IPS-20b (cell line): Measurements from ENCODE around the gene ZNF346.
"Not testable (repeated sequence)": the region's sequence is repeated elsewhere in the genome, so short reads cannot be mapped to it uniquely, and the experiment has no call there.

Source experiments
- H3K27ac ChIP-seq: one replicate; pipeline ENCODE4 v1.5.1; 2013; ENCODE audit warnings: low read length
- H3K27me3 ChIP-seq: 2 replicates; pipeline ENCODE4 v1.6.1; 2013; ENCODE audit warnings: mild to moderate bottlenecking, low read length, inconsistent platforms; ENCODE audit not compliant: insufficient read depth
- H3K36me3 ChIP-seq: 2 replicates; pipeline ENCODE4 v1.6.1; 2013; ENCODE audit warnings: low read depth, mild to moderate bottlenecking, inconsistent platforms, low read length, moderate library complexity; ENCODE audit not compliant: insufficient read depth
- H3K4me1 ChIP-seq: 2 replicates; pipeline ENCODE4 v1.6.1; 2013; ENCODE audit warnings: mild to moderate bottlenecking, control low read depth, inconsistent platforms, low read length, moderate library complexity; ENCODE audit not compliant: insufficient read depth
- H3K4me3 ChIP-seq: 2 replicates; pipeline ENCODE4 v1.5.1; 2013; ENCODE audit warnings: mild to moderate bottlenecking, low read length, inconsistent platforms
- H3K9ac ChIP-seq: 2 replicates; pipeline ENCODE4 v1.6.1; 2013; ENCODE audit warnings: low read depth, mild to moderate bottlenecking, inconsistent platforms, low read length, moderate library complexity
- H3K9me3 ChIP-seq: 2 replicates; pipeline ENCODE4 v1.6.1; 2013; ENCODE audit warnings: mild to moderate bottlenecking, low read depth, low read length, inconsistent platforms; ENCODE audit not compliant: insufficient read depth

ZNF346 gene, protein sequence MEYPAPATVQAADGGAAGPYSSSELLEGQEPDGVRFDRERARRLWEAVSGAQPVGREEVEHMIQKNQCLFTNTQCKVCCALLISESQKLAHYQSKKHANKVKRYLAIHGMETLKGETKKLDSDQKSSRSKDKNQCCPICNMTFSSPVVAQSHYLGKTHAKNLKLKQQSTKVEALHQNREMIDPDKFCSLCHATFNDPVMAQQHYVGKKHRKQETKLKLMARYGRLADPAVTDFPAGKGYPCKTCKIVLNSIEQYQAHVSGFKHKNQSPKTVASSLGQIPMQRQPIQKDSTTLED

DNA sequence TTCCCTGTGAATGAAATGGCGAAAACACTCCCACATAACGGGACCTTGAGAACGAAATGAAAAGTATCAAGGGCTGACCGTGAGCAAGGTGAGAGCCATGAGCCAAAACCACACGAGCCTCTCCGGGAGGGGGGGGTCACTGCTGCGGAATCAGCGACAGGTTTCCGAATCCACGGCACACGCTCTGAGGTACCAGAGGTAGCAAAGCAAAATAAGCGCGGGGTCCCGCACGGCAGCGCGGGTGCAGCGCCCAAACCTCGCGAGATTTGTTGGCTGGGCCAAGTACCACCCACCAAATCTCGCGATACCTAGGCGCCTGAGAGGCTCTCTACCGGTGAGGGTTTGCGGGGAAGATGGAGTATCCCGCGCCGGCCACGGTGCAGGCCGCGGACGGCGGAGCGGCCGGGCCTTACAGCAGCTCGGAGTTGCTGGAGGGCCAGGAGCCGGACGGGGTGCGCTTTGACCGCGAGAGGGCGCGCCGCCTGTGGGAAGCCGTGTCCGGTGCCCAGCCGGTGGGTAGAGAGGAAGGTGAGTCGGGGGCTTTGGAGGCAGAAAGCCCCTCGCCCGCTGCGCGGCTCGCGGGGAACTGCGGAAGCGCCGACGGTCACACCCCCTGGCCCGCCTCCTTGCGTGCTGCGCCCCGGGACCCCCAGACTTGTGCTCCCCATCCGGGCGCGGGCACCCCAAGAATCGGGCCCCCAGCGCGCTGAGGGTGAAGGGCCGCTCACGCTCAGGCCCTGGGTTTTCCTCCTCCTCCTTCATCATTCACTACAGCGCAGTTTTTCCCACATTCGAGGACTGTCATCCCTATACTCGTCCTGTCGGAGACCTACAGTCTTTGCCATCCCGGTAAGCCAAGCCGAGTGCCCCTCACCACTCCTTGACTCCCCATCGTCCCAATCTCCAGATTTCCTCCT, at the start of gene ZNF346:
TSS of gene ZNF346 (plus strand) at position 311 of the 917 bp plus-strand sequence. CDS start at position 354, 43 bp downstream.
- Histone ChIP-seq H3K4me3 (peak within 1 kb of the TSS; percentile 99), H3K4me1 (no peaks in the 10 kb centered on the region), H3K9me3 (no peaks in the 10 kb centered on the region), H3K27ac (peak within 1 kb of the TSS; percentile 33), H3K9ac (peak within 1 kb of the TSS; percentile 81), H3K36me3 (peaks cover 18% of the 10 kb centered on the region), H3K27me3 (no peaks in the 10 kb centered on the region)

DNA sequence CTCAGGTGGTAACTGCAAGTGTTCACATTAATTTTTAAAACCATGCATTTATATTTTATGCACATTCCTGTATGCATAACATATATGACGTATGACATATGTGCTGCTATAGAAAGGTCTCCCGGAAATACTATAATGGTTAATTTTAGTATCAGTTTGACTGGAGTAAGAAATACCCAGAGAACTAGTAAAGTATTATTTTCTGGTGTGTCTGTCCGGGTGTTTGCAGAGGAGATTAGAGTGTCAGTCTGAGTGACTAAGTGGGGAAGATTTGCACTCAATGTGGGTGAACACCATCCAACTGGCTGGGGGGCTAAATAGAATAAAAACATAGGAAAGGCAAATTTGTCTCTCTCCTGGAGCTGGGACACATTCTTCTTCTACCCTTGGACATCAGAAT, 42.8 kb upstream of the ZNF346 start:
- Histone ChIP-seq H3K27me3 (no peaks in the 10 kb centered on the region), H3K4me1 (no peaks in the 10 kb centered on the region), H3K9ac (no peak overlapping the region), H3K4me3 (no peak overlapping the region), H3K27ac (no peak overlapping the region), H3K9me3 (no peaks in the 10 kb centered on the region), H3K36me3 (peaks cover 56% of the 10 kb centered on the region)

GRCh38 chr5:176980818-176981217, 41.7 kb upstream of the ZNF346 start:
- peaks cover 9% of the 10 kb centered on the region; the same call in 1 of the 2 replicates for H3K9me3 ChIP-seq
- no peaks in the 10 kb centered on the region for H3K27me3 ChIP-seq
- no peak overlapping the region for H3K4me3 ChIP-seq
- H3K4me1 ChIP-seq = no peaks in the 10 kb centered on the region
- H3K36me3 ChIP-seq = peaks cover 49% of the 10 kb centered on the region
- no peak overlapping the region for H3K27ac ChIP-seq
- no peak overlapping the region for H3K9ac ChIP-seq

DNA sequence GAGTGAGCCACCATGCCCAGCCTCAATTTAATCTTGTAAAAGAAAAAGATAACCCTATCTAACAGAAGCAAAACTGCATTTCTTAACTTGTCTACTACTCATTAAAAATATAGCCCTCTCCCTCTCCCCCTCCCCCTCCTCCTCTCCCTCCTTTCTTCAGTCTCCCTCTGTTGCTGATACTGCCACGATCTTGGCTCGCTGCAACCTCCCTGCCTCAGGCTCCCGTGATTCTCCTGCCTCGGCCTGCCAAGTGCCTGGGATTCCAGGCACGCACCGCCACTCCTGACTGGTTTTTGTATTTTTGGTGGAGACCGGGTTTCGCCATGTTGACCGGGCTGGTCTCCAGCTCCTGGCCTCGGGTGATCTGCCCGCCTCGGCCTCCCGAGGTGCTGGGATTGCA, 39.4 kb upstream of the ZNF346 start:
- not testable (repeated sequence) for H3K27me3 ChIP-seq, H3K9me3 ChIP-seq, H3K4me3 ChIP-seq, H3K4me1 ChIP-seq, H3K27ac ChIP-seq, H3K9ac ChIP-seq
- peaks cover 50% of the 10 kb centered on the region for H3K36me3 ChIP-seq

- H3K27ac ChIP-seq, H3K9ac ChIP-seq, H3K9me3 ChIP-seq, H3K4me3 ChIP-seq, H3K27me3 ChIP-seq, H3K4me1 ChIP-seq: not testable (repeated sequence)
- H3K36me3 ChIP-seq = peaks cover 48% of the 10 kb centered on the region
Measured at GRCh38 chr5:176983593-176983992, 38.9 kb upstream of the ZNF346 start.

- not testable (repeated sequence) for H3K27ac ChIP-seq, H3K4me3 ChIP-seq, H3K4me1 ChIP-seq, H3K27me3 ChIP-seq, H3K9me3 ChIP-seq, H3K9ac ChIP-seq
- H3K36me3 ChIP-seq = peaks cover 42% of the 10 kb centered on the region
Measured at GRCh38 chr5:176984176-176984575, 38.3 kb upstream of the ZNF346 start.

DNA sequence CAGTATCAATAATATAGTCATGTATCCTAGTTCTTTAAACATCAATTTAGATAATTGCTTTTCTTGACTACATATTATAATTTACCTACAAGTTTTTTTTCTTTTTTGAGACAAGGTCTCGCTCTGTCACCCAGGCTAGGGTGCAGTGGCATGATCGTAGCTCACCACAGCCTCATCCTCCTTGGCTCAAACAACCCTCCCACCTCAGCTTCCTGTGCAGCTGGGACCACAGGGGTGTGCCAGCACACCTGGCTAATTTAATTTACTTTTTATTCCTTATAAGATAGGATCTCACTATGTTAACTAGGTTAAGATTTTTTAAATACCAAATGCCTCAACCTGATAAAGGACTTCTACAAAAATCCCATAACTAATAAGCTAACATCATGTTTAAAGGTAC, 37.0 kb upstream of the ZNF346 start:
- Histone ChIP-seq H3K9ac (no peak overlapping the region), H3K27me3 (no peaks in the 10 kb centered on the region)

GRCh38 chr5:176986280-176986679, 36.2 kb upstream of the ZNF346 start:
- Histone ChIP-seq H3K27ac (no peak overlapping the region), H3K36me3 (peaks cover 22% of the 10 kb centered on the region), H3K9ac (no peak overlapping the region), H3K9me3 (peaks cover 9% of the 10 kb centered on the region), H3K27me3 (no peaks in the 10 kb centered on the region), H3K4me3 (no peak overlapping the region), H3K4me1 (no peaks in the 10 kb centered on the region)

More for the DNA sequence above, 37.0 kb upstream of the ZNF346 start:
- H3K9me3 ChIP-seq = peaks cover 9% of the 10 kb centered on the region
- no peak overlapping the region for H3K27ac ChIP-seq
- H3K4me3 ChIP-seq = no peak overlapping the region
- H3K36me3 ChIP-seq = peaks cover 29% of the 10 kb centered on the region
- no peaks in the 10 kb centered on the region for H3K4me1 ChIP-seq

DNA sequence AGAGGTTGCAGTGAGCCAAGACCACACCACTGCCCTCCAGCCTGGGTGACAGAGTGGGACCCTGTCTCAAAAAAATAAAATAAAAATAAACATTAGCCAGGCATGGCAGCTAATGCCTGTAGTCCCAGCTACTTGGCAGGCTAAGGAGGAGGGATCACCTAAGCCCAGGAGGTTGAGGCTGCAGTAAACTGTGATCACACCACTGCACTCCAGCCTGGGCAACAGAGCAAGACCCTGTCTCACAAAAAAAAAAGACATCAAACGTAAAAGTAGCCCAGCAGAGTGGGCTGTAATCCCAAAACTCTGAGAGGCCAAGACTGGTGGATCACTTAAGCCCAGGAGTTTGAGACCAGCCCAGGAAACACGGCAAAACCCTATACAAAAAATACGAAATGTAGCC, 34.9 kb upstream of the ZNF346 start:
- Histone ChIP-seq H3K27me3 (no peaks in the 10 kb centered on the region), H3K9me3 (peaks cover 9% of the 10 kb centered on the region), H3K36me3 (peaks cover 9% of the 10 kb centered on the region), H3K27ac (no peak overlapping the region), H3K4me1 (no peaks in the 10 kb centered on the region), H3K9ac (no peak overlapping the region), H3K4me3 (no peak overlapping the region)

- not testable (repeated sequence) for H3K36me3 ChIP-seq, H3K4me3 ChIP-seq, H3K27me3 ChIP-seq, H3K4me1 ChIP-seq, H3K9me3 ChIP-seq, H3K27ac ChIP-seq, H3K9ac ChIP-seq
Measured at GRCh38 chr5:176993081-176993480, 29.4 kb upstream of the ZNF346 start.

GRCh38 chr5:176994460-176995121, 27.9 kb upstream of the ZNF346 start:
- Histone ChIP-seq H3K4me3 (no peak overlapping the region), H3K9ac (no peak overlapping the region), H3K27ac (no peak overlapping the region), H3K36me3 (peaks cover 4% of the 10 kb centered on the region; the same call in 1 of the 2 replicates), H3K27me3 (no peaks in the 10 kb centered on the region), H3K9me3 (no peaks in the 10 kb centered on the region; the same call in 1 of the 2 replicates), H3K4me1 (no peaks in the 10 kb centered on the region)
